Kidney (tissue), 14 donors: ENCODE data around the gene CADPS. TPM values are rescaled to one million over a fixed set of nuclear protein-coding genes. Genes with fewer than 3 reads are reported as not detected.

Source experiments
- DNase-seq, 5 donors: peaks; one replicate each; pipeline ENCODE4 v3.0.0-alpha.2; 2013 to 2020
- FAIRE-seq: peaks from 2 replicates; lab custom pipeline; 2012; peaks lifted over from hg19 to GRCh38; lab: Jason Lieb, UNC
- H3K27ac ChIP-seq, 2 donors: one replicate each; pipeline ENCODE4 v1.7.0; 2013; ENCODE audit warnings: low read depth in 2 of 2, low read length in 2 of 2, inconsistent platforms in 1 of 2
- H3K27me3 ChIP-seq: one replicate; pipeline ENCODE4 v1.7.1; 2013; ENCODE audit warnings: low read length, inconsistent platforms; ENCODE audit not compliant: control insufficient read depth, insufficient read depth
- H3K36me3 ChIP-seq, 3 donors: one replicate each; pipeline versions ENCODE4 v1.7.0 to v1.7.1; 2013; ENCODE audit warnings: low read length in 3 of 3, control low read depth in 1 of 3, inconsistent platforms in 1 of 3; ENCODE audit not compliant: insufficient read depth in 3 of 3, control insufficient read depth in 2 of 3
- H3K4me1 ChIP-seq, 3 donors: one replicate each; pipeline versions ENCODE4 v1.7.0 to v1.7.1; 2013; ENCODE audit warnings: low read length in 3 of 3, inconsistent platforms in 1 of 3, low read depth in 1 of 3; ENCODE audit not compliant: control insufficient read depth in 2 of 3, insufficient read depth in 2 of 3
- H3K4me3 ChIP-seq, 3 donors: one replicate each; pipeline versions ENCODE4 v1.7.0 to v1.8.1; 2013; ENCODE audit warnings: low read length in 3 of 3, control low read depth in 1 of 3, inconsistent platforms in 1 of 3
- H3K9ac ChIP-seq, 3 donors: one replicate each; pipeline versions ENCODE4 v1.7.0 to v1.7.1; 2013; ENCODE audit warnings: low read length in 3 of 3, control low read depth in 1 of 3, inconsistent platforms in 1 of 3
- H3K9me3 ChIP-seq, 3 donors: one replicate each; pipeline versions ENCODE4 v1.7.0 to v1.7.1; 2013; ENCODE audit warnings: low read length in 3 of 3, control low read depth in 1 of 3, inconsistent platforms in 1 of 3; ENCODE audit not compliant: control insufficient read depth in 2 of 3, insufficient read depth in 1 of 3
- CTCF ChIP-seq: IDR thresholded peaks from 3 replicates; pipeline ENCODE4 v1.5.1; 2012; ENCODE audit warnings: mild to moderate bottlenecking, moderate library complexity, borderline replicate concordance; ENCODE audit not compliant: insufficient read depth; ENCODE audit errors: extremely low read depth
- intact Hi-C: fragments of 100-400 bp; cut with DNase I; formaldehyde crosslinking; loops from one replicate; pipeline ENCODE4 v1.11.1; 2022
- polyA plus RNA-seq: library from polyadenylated mRNA; stranded (reverse); fragments of 350-450 nt; fragmentation: Illumina TruSeq; extraction: RNeasy Lipid Tissue Mini Kit (QIAGEN cat#74804); gene quantifications from one replicate; pipeline ENCODE4 v1.2.3, GENCODE V29; 2014; ENCODE audit warnings: low read depth, low replicate concordance; ENCODE audit not compliant: insufficient read depth
- total RNA-seq: library from RNA; stranded (reverse); fragmentation: NEBNext Ultra II Directional; extraction: Animal tissue kit (Norgen Biotek cat#: 25700); gene quantifications from one replicate; pipeline ENCODE4 v1.2.1, GENCODE V29; 2021
- donor health status: control.
- donor health status: control.
- donor health status: control.
- donor health status: control.
- donor health status: control.
- donor health status: DM: yes; HTN: yes; CAD: no.
- donor health status: Normal renal cell carcinoma (clear cell type).

The CADPS gene
- total and polyA plus RNA-seq, 2 donors from 2014 or later, result 0.98 TPM; not detected in 1

- no peaks in the 10 kb centered on the region for H3K36me3 ChIP-seq
- intact Hi-C loops, result no loop called here
Observed at GRCh38 chr3:62895901-62896300, 20.7 kb upstream of the CADPS start.

GRCh38 chr3:62892951-62893350 is 17.7 kb upstream of the CADPS start:
- FAIRE-seq (no peak), DNase-seq (no peak)
- Histone ChIP-seq H3K9me3 (peaks cover 0 to 2% (median 0%) of the 10 kb centered on the region in 3 donors), H3K27me3 (no peaks in the 10 kb centered on the region), H3K4me3 (no peak overlapping the region), H3K27ac (no peak overlapping the region), H3K9ac (no peak overlapping the region), H3K4me1 (no peaks in the 10 kb centered on the region), H3K36me3 (no peaks in the 10 kb centered on the region)
- no peak for TF ChIP-seq CTCF
- intact Hi-C loops, result no loop called here

More at GRCh38 chr3:62895901-62896300, 20.7 kb upstream of the CADPS start:
- Histone ChIP-seq H3K9ac (no peak overlapping the region), H3K9me3 (peaks cover 0 to 2% (median 0%) of the 10 kb centered on the region in 3 donors), H3K4me1 (no peaks in the 10 kb centered on the region), H3K27me3 (no peaks in the 10 kb centered on the region), H3K27ac (no peak overlapping the region), H3K4me3 (no peak overlapping the region)
- FAIRE-seq (no peak), DNase-seq (no peak)
- TF ChIP-seq CTCF, result no peak

- no peak for FAIRE-seq
- intact Hi-C loops, result no loop called here
- no peaks in the 10 kb centered on the region for H3K27me3 ChIP-seq
Observed at GRCh38 chr3:62892045-62892444, 16.8 kb upstream of the CADPS start.

More at GRCh38 chr3:62892045-62892444, 16.8 kb upstream of the CADPS start:
- H3K9ac ChIP-seq, result no peak overlapping the region
- no peak for DNase-seq
- no peak overlapping the region for H3K27ac ChIP-seq
- no peak for TF ChIP-seq CTCF
- H3K9me3 ChIP-seq, result peaks cover 0 to 2% (median 0%) of the 10 kb centered on the region in 3 donors
- no peak overlapping the region for H3K4me3 ChIP-seq
- H3K36me3 ChIP-seq, result no peaks in the 10 kb centered on the region
- no peaks in the 10 kb centered on the region for H3K4me1 ChIP-seq
